ENCODE measurements around the gene MASP1. TPM values are rescaled to one million over a fixed set of nuclear protein-coding genes. Genes with fewer than 3 reads are reported as not detected.

Gene MASP1
- total RNA-seq, 1 experiment from 2014 or later = 1.0 TPM

DNA sequence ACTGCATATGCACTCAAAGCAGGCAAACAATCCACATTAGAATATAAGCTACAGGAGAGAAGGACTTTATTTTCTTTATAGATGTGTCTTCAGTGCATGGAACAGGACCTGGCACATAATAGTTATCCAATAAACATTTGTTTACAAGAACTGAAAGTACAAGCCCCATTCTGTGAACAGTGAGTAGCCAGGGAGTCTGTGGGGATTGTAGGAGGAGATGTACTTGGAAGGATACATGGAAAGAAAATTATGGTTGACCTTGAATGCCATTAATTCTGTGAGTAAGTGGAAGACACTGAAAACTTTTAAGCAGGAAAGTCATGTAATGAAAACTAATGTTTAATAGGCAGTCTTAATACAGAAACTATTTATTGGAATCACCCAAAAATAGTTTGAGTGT, 28.3 kb downstream of the MASP1 start:
- H4K91ac ChIP-seq (ENCODE audit: insufficient read length, low read depth, low read length) = no peak overlapping the region
- Mint-ChIP-seq H3K27me3 (ENCODE audit: low read depth) (no peaks in the 10 kb centered on the region), H3K4me3 (no peak overlapping the region), H3K4me1 (peaks cover 6 to 11% of the 10 kb centered on the region in 2 experiments), H3K27ac (no peak overlapping the region), H3K36me3 (ENCODE audit: insufficient read depth in 1 of 3, low read depth in 3 of 3) (peaks cover 0 to 2% (median 0%) of the 10 kb centered on the region in 3 experiments; a peak in 2 of 7 replicates), H3K9me3 (peaks cover under 1% of the 10 kb centered on the region in 2 experiments; a peak in 2 of 5 replicates)
- no peak overlapping the region for H3K4ac ChIP-seq (ENCODE audit: low read depth, low read length)
- H3K56ac ChIP-seq (ENCODE audit: insufficient read length, low read depth, low read length) = no peak overlapping the region
- no peak overlapping the region for H2BK5ac ChIP-seq (ENCODE audit: insufficient read length, low read length)
- H2AFZ ChIP-seq (ENCODE audit: low read length) = no peak overlapping the region
- DNase-seq = no peak
- no peak overlapping the region for H3K14ac ChIP-seq (ENCODE audit: insufficient read depth, low read length)
- no peak overlapping the region for H2AK5ac ChIP-seq (ENCODE audit: insufficient read length, low read length)
- no peaks in the 10 kb centered on the region for H3K4me1 ChIP-seq (ENCODE audit: insufficient read depth, low read length)
- H2BK120ac ChIP-seq (ENCODE audit: low read depth, low read length, poor library complexity, severe bottlenecking) = no peak overlapping the region
- H4K5ac ChIP-seq (ENCODE audit: insufficient read length, low read depth, low read length) = no peak overlapping the region
- TF ChIP-seq, protein P1, sequence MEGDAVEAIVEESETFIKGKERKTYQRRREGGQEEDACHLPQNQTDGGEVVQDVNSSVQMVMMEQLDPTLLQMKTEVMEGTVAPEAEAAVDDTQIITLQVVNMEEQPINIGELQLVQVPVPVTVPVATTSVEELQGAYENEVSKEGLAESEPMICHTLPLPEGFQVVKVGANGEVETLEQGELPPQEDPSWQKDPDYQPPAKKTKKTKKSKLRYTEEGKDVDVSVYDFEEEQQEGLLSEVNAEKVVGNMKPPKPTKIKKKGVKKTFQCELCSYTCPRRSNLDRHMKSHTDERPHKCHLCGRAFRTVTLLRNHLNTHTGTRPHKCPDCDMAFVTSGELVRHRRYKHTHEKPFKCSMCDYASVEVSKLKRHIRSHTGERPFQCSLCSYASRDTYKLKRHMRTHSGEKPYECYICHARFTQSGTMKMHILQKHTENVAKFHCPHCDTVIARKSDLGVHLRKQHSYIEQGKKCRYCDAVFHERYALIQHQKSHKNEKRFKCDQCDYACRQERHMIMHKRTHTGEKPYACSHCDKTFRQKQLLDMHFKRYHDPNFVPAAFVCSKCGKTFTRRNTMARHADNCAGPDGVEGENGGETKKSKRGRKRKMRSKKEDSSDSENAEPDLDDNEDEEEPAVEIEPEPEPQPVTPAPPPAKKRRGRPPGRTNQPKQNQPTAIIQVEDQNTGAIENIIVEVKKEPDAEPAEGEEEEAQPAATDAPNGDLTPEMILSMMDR (conservative IDR thresholded peaks at IDR 0.05) = no peak
- H2BK20ac ChIP-seq (ENCODE audit: low read depth, low read length, poor library complexity, severe bottlenecking) = no peak overlapping the region
- H3T11ph ChIP-seq (ENCODE audit: low read length) = no peak overlapping the region
- no peaks in the 10 kb centered on the region for H3K27me3 ChIP-seq (ENCODE audit: insufficient read depth, low read length)
- no peaks in the 10 kb centered on the region for H3K23me2 ChIP-seq (ENCODE audit: insufficient read length, low read depth, low read length, poor library complexity, severe bottlenecking)
- H3K79me1 ChIP-seq (ENCODE audit: insufficient read depth, low read depth, low read length, poor library complexity, severe bottlenecking) = no peaks in the 10 kb centered on the region
- H3K9ac ChIP-seq (ENCODE audit: extremely low read depth, insufficient read length, low read length) = no peak overlapping the region
- no peak overlapping the region for H3K27ac ChIP-seq (ENCODE audit: insufficient read length, low read depth, low read length)
- no peaks in the 10 kb centered on the region for H4K20me1 ChIP-seq (ENCODE audit: control insufficient read depth, insufficient read depth, insufficient read length)
- H3K4me2 ChIP-seq (ENCODE audit: insufficient read depth, insufficient read length, low read length) = no peak overlapping the region
- no peak overlapping the region for H3K23ac ChIP-seq (ENCODE audit: insufficient read length, low read depth, low read length)
- H3K79me2 ChIP-seq (ENCODE audit: insufficient read depth, low read length) = no peaks in the 10 kb centered on the region
- no peak overlapping the region for H2BK15ac ChIP-seq (ENCODE audit: low read depth, low read length)
- no peak overlapping the region for H2BK12ac ChIP-seq (ENCODE audit: insufficient read length, low read depth, low read length)
- H3K18ac ChIP-seq (ENCODE audit: insufficient read length, low read depth, low read length) = no peak overlapping the region
- H3K9me3 ChIP-seq (ENCODE audit: control insufficient read depth, low read depth, low read length) = no peaks in the 10 kb centered on the region
- H4K8ac ChIP-seq (replicated peaks; ENCODE audit: insufficient read length, low read depth, low read length) = no peak overlapping the region

All from H9 (cell line).